Peyer's patch (tissue), 4 donors: ENCODE results near the gene ATOH7.

Experiments used
- CTCF ChIP-seq, 6 experiments: fragments of 450-650 bp in 4 of 6; fragments of 200-600 bp in 2 of 6; sonication (generic) in 1 of 6; IDR thresholded peaks; one replicate each; pipeline ENCODE4 v1.5.1; 2017 to 2019; ENCODE audit warnings: antibody characterized with exemption in 6 of 6, mild to moderate bottlenecking in 3 of 6, moderate library complexity in 1 of 6
- POLR2A ChIP-seq, 2 donors: fragments of 450-650 bp; IDR thresholded peaks; one replicate each; pipeline ENCODE4 v1.5.1; 2017; ENCODE audit warnings: antibody characterized with exemption in 2 of 2, mild to moderate bottlenecking in 2 of 2, moderate library complexity in 2 of 2

DNA sequence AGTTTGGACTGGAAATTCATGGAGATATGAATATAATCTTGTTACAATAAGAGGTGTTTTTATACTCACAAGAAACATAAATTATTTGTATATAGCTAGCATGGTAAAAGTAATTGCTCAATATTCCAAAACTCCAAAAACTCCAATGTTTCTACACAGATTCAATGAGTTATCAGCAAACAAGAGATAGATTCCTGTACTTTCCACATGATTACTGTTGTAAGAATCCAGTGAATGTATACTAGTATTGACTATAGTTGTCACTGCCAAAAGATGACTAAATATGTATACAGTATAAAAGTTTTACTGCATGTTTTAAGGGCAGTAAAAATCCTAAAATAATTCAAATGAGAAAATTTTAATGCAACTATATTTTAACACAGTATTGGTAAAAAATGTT lies 10.7 kb downstream of the ATOH7 start:
- no peak for TF ChIP-seq CTCF (IDR thresholded peaks at IDR 0.05)
- TF ChIP-seq POLR2A (IDR thresholded peaks at IDR 0.05): no peak
